Transverse colon (tissue), 3 donors: ENCODE results near the gene HNRNPA3.

Experiments used
- POLR2A ChIP-seq: fragments of 450-650 bp; IDR thresholded peaks from one replicate; pipeline ENCODE4 v1.6.1; 2016; ENCODE audit warnings: antibody characterized with exemption, mild to moderate bottlenecking, moderate library complexity
- POLR2AphosphoS5 ChIP-seq, 3 donors: sonication (generic); formaldehyde crosslinking; IDR thresholded peaks; one replicate each; pipeline ENCODE4 v1.6.1; 2016; ENCODE audit warnings: antibody characterized with exemption in 3 of 3

GRCh38 chr2:177264209-177264692 lies 51.7 kb downstream of the HNRNPA3 start:
- TF ChIP-seq POLR2AphosphoS5 (IDR thresholded peaks at IDR 0.05), result no peak
- TF ChIP-seq POLR2A, result no peak
